ENCODE measurements around the gene PROK1.
"Not testable (repeated sequence)": the region's sequence is repeated elsewhere in the genome, so short reads cannot be mapped to it uniquely, and the experiment has no call there.

PROK1 gene

DNA sequence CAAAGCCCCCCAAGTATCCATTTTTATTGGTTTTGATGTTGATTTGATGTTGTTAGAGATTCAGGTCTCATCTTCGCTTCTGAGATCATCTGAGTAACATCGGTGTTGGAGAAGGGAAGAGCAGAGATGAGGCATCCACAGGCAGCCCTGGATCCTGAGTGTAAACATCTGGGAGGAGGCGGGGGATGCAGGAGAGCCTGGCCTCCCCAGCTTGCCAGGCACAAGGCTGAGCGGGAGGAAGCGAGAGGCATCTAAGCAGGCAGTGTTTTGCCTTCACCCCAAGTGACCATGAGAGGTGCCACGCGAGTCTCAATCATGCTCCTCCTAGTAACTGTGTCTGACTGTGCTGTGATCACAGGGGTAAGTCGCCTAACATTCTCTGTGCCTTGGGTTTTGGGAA, at the start of gene PROK1:
TSS of gene PROK1 (plus strand) at position 221 of the 400 bp plus-strand sequence. CDS start at position 289, 68 bp downstream.
- DNase-seq (ENCODE audit: low read depth, low spot score): no peak

DNA sequence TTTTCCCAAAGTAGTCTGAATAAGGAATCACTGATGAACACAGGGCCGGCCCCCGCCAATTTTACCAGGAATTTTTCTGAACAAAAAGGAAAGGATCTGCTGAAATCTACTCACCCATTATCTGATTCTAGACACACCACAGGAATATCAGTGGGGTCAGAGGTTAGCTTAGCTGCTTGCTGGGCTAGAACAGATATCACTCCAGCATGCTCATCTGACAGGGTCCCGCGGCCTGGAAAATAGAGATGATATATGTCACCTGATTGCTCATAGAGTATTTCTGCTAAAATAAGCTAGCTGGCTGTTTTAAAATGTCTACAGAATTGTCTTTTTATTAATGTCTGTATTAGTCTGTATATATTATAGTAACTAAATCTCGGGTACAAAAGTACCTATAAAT, 47.1 kb upstream of the PROK1 start:
- DNase-seq (ENCODE audit: low read depth, low spot score): no peak

- DNase-seq (ENCODE audit: low read depth, low spot score): no peak
These were observed 46.5 kb upstream of the PROK1 start for GRCh38 chr1:110404401-110404800.

GRCh38 chr1:110406407-110406806, 44.5 kb upstream of the PROK1 start:
- not testable (repeated sequence) for DNase-seq (ENCODE audit: low read depth, low spot score)

GRCh38 chr1:110407260-110408210, 43.4 kb upstream of the PROK1 start, which contains the start of gene LAMTOR5:
Gene LAMTOR5 (minus strand): TSS chr1:110407694. CDS start chr1:110407620, 74 bp downstream.
- peak; percentile 96 for DNase-seq (ENCODE audit: low read depth, low spot score)

- no peak for DNase-seq (ENCODE audit: low read depth, low spot score)
These were observed 42.5 kb upstream of the PROK1 start for GRCh38 chr1:110408488-110408887.

DNA sequence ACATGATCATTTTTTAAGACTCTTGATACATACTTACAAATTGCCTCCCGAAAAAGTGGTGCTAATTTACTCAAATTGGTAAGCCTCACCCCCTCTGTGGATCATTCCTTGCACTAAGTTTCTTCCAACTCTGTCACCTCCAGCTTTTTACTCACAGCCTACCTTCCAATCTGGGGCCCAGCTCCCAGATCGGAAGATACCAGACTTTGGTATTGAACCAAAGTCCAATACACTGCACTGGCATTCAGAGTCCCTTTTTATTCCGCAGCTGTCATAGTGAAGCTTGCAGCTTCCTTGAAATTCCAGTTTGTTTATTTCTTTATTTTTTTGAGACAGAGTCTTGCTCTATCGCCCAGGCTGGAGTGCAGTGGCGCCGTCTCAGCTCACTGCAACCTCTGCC, 41.6 kb upstream of the PROK1 start:
- no peak for DNase-seq (ENCODE audit: low read depth, low spot score)

GRCh38 chr1:110411173-110411735, 39.7 kb upstream of the PROK1 start:
- no peak for DNase-seq (ENCODE audit: low read depth, low spot score)

DNA sequence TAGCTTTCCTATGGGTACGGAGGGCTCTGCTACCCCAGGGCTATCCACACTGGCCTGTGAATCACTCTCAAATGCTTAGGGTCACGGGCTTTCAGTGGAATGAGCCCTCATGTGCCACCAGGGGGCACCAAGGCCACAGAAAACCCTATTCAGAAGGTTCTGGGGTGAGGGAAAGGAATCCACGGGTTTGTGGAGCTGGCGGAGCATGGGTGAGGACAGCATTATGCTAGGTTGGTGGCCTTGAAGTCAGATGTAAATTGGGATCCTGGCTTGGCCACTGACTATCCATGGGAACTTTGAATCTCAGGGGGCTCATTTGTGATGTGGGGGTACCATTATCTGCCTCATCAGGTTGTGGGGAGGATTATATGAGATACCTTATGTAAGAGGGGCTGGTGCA, 38.4 kb upstream of the PROK1 start:
- DNase-seq (ENCODE audit: low read depth, low spot score): peak; percentile 76

DNA sequence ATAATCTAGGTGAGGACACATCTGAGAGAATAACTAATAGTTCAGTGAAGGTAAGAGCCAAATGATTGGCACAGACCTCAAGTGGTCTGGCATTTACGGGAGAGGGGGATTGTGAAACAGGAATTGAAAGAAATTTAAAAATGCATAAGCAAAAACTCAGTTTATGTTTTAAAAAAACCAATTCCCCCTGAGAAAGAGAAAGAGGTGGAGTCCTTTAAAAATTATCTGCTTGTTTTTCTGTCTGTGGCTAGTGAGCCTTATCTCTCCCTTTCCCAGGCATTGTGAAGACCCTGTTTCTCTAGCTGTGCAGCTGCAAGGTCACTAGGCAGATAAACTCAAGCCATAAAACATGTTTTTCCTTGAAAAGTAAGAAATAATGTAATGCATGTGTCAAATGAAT, 37.9 kb upstream of the PROK1 start:
- not testable (repeated sequence) for DNase-seq (ENCODE audit: low read depth, low spot score)

GRCh38 chr1:110418729-110419128, 32.2 kb upstream of the PROK1 start:
- DNase-seq (ENCODE audit: low read depth, low spot score): no peak

DNA sequence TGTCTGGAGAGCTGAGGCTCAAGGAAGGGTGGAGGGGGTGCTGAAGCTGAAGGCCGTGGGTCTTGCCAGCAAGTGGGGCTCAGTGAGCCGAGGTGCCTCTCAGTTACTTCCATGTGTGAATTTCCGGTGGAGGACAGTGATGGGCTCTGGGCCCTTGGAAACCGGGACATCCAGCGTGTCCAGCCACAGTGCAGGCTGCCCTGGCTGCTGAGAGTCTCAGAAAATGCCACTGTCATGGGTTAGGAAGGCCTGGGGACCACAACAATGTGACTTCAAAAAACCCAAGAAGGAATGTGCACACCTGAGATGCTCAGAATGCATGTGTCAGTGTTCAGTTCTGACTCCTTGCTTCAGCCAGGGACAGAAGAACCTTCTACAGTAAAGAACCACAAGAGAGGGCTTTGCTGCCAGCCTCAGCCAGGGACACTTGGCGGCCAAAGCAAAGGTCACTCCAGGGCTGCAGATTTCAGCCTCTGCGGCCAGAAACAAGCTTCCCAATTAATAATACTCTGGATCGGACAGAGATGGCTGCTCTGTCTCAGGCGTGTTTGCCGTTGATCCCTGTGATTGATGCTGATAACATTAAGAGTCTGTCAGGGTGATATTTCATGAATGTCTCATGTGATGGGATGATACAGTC, 30.8 kb upstream of the PROK1 start:
- DNase-seq (ENCODE audit: low read depth, low spot score): no peak

- peak; percentile 23 for DNase-seq (ENCODE audit: low read depth, low spot score)
These were observed 29.8 kb upstream of the PROK1 start for GRCh38 chr1:110420874-110421793.

DNA sequence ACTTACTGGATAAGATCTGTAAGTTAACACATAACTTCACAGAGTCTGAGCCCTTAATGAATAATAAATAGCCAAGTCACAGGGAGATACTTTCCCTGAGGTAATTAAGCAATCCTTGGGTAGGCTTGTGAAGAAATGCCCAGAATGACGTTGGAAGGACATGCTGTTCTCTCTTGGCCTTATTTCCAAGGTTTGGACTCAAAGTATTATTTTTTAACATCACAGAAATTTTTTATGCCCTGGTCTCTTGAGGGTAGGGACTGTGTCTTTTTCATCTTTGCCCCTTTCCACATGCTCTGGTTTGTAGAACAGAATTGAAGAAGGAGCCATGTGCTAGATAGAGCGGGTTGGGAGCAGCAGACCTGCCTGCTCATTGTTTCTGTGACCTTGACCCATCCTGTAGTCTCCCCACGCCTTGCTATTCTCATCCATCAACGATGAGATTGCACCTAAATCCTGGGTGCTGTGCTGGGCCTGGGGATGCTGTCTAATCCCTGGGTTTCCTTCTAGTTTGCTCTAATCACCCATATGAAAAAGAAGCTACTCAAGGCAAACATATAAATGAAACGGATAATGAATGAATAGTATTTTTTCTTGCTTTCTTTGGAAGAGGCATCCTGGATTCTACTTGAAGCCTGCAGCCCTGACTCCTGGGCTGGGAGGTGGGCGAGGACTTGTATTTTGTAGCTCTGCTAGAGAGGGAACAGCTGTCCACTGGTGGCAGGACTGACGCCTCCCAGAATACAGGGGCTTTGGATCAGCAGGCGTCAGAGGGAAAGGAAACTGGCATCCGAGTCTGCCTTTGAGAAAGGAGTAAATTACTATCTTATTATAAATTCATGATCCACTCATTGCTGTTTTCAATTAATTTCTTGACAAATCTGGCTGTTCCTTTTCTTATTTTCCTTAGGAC, 26.0 kb upstream of the PROK1 start:
- DNase-seq (ENCODE audit: low read depth, low spot score): no peak

DNA sequence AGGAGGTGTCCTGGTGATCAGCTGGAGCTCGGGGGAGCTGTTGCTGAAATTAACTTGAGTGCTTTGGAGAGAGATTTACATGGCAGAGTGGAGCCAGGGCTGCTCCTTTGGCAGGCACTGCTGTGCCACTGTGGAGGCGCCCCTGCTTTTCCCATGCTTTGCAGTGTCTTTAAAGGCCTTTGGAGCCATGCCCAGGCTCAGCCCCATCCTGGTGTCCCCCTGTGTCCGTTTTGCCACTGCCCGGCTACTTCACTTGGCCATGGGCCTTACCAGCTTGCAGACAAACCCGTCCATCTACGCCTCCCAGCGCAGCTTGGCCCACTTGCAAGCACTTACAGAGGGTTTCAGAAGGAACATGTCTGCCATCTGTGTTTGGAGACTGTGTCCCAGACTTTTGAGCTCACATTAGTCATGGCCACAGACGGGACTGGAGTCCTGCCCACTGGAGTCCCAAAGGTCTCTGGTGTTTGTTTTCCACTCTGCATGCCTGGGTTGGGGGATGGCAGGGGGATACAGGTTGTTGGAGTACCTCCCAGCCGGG, 25.3 kb upstream of the PROK1 start:
- DNase-seq (ENCODE audit: low read depth, low spot score): no peak

DNA sequence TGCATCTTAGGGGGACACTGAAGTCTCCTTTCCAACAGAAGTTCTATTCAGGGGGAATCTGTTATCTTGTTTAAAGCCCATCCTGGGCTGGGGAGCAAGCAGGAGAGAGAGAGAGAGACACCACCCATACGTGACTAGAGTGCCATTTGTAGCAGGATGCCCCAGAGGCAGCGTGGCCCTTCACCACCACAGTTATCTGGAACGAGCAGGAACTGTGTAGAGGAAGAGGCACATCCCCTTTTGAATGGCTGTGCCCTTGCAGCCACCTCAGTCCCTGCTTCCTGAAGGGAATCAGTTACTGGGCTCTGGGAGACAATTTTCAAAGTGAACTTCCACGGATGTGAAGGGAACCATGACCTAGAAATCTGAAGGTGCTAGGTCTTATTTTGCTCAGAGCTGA, 24.1 kb upstream of the PROK1 start:
- no peak for DNase-seq (ENCODE audit: low read depth, low spot score)

- DNase-seq (ENCODE audit: low read depth, low spot score): no peak
These were observed 22.0 kb upstream of the PROK1 start for GRCh38 chr1:110428946-110429345.

DNA sequence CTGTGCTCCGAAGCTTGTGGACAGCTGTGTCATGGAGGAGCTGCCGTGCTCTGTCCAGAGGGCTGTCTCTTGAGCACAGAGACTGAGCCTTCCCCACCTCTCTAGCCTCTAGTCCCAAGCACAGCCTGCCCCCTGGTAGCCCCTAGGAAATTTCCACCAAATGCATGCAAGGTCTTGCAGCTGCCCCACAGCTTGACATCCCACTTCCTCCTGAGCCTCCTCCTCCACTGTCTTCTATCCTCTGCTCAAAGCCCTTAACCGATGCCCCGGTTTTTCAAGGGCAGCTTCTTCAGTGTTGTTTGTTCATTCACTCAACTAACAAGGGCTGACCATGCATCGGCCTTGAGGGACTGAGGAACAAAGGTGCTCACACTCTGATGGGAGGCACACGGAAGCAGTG, 20.6 kb upstream of the PROK1 start:
- DNase-seq (ENCODE audit: low read depth, low spot score): no peak

DNA sequence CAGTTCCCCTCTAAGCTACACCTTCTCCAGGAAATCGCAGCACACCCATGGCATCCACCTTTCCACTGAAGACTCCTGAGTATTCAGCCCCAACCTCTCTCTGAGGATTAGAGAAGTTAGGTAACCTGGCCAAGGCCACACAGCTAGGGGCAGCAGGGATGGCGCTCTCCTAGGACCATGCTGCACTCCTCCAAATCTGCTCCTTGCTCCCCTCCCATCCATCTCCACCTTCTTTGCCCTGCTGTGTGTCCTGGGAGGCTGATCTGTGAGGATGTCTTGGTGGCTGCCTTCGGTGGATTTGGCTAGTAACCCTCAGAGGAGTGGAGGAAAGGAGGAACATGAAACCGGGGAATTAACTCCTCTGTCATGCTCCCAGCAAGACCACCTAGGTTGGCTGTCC, 20.0 kb upstream of the PROK1 start:
- no peak for DNase-seq (ENCODE audit: low read depth, low spot score)

DNA sequence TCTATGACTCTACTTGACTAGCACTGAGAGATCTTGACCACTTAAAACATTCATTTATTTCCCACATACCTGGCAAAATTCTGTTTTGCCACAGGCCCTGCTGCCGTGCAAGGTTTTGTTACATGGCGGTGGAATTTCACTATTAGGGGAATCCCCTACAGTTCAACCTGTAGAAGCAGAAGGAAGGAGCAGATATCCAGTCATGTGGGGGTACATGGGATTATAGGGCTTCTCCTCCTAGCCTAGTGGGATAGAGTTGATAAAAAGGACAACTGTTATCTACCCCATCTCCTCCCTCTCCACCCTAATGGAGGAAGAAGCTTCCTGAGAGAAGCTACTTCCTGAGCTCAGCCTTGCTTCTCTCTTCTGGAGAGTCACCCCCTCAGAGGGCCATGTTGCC, 17.7 kb upstream of the PROK1 start:
- no peak for DNase-seq (ENCODE audit: low read depth, low spot score)

All from astrocyte of the hippocampus (primary cell).